Measurements from ENCODE around the gene ZC2HC1C.
"Not testable (repeated sequence)": the region's sequence is repeated elsewhere in the genome, so short reads cannot be mapped to it uniquely, and the experiment has no call there.

ZC2HC1C gene

GRCh38 chr14:75059642-75060041 lies 9.8 kb upstream of the ZC2HC1C start:
- peaks cover 20% of the 10 kb centered on the region for H3K36me3 ChIP-seq (ENCODE audit: insufficient read depth, low read depth, low read length)
- H3K9ac ChIP-seq (ENCODE audit: low read depth, low read length), result no peak overlapping the region
- no peak overlapping the region for H3K4me3 ChIP-seq (ENCODE audit: low read length)
- H3K9me3 ChIP-seq (ENCODE audit: insufficient read depth, low read depth, low read length), result peaks cover 7% of the 10 kb centered on the region
- no peak overlapping the region for H3K27ac ChIP-seq (ENCODE audit: low read length)
- no peaks in the 10 kb centered on the region for H3K4me1 ChIP-seq (ENCODE audit: insufficient read depth, low read length)
- H3K27me3 ChIP-seq (ENCODE audit: insufficient read depth, low read length), result no peaks in the 10 kb centered on the region

GRCh38 chr14:75060420-75060819 lies 9.0 kb upstream of the ZC2HC1C start:
- no peaks in the 10 kb centered on the region for H3K27me3 ChIP-seq (ENCODE audit: insufficient read depth, low read length)
- peaks cover 7% of the 10 kb centered on the region for H3K9me3 ChIP-seq (ENCODE audit: insufficient read depth, low read depth, low read length)
- H3K4me3 ChIP-seq (ENCODE audit: low read length), result no peak overlapping the region
- H3K4me1 ChIP-seq (ENCODE audit: insufficient read depth, low read length), result no peaks in the 10 kb centered on the region
- H3K27ac ChIP-seq (ENCODE audit: low read length), result no peak overlapping the region
- no peak overlapping the region for H3K9ac ChIP-seq (ENCODE audit: low read depth, low read length)
- peaks cover 20% of the 10 kb centered on the region for H3K36me3 ChIP-seq (ENCODE audit: insufficient read depth, low read depth, low read length)

GRCh38 chr14:75063013-75063412 lies 6.4 kb upstream of the ZC2HC1C start:
- H3K9ac ChIP-seq (ENCODE audit: low read depth, low read length), result peak overlapping the region; percentile 86; the same call in 1 of the 2 replicates
- H3K4me1 ChIP-seq (ENCODE audit: insufficient read depth, low read length), result no peaks in the 10 kb centered on the region
- H3K4me3 ChIP-seq (ENCODE audit: low read length), result peak overlapping the region; percentile 95
- no peak overlapping the region for H3K27ac ChIP-seq (ENCODE audit: low read length)
- H3K9me3 ChIP-seq (ENCODE audit: insufficient read depth, low read depth, low read length), result peaks cover 7% of the 10 kb centered on the region
- no peaks in the 10 kb centered on the region for H3K27me3 ChIP-seq (ENCODE audit: insufficient read depth, low read length)
- H3K36me3 ChIP-seq (ENCODE audit: insufficient read depth, low read depth, low read length), result peaks cover 20% of the 10 kb centered on the region

GRCh38 chr14:75063491-75064204 lies 5.8 kb upstream of the ZC2HC1C start, which contains the start of gene ACYP1:
Gene ACYP1 (minus strand): TSS chr14:75064024. CDS start chr14:75063553, 471 bp downstream.
- Histone ChIP-seq H3K9ac (ENCODE audit: low read depth, low read length) (peak within 1 kb of the TSS; percentile 86; the same call in 1 of the 2 replicates), H3K4me1 (ENCODE audit: insufficient read depth, low read length) (no peaks in the 10 kb centered on the region), H3K27me3 (ENCODE audit: insufficient read depth, low read length) (no peaks in the 10 kb centered on the region), H3K4me3 (ENCODE audit: low read length) (peak within 1 kb of the TSS; percentile 95), H3K27ac (ENCODE audit: low read length) (no peak within 1 kb of the TSS), H3K9me3 (ENCODE audit: insufficient read depth, low read depth, low read length) (peaks cover 7% of the 10 kb centered on the region), H3K36me3 (ENCODE audit: insufficient read depth, low read depth, low read length) (peaks cover 20% of the 10 kb centered on the region)

- Histone ChIP-seq H3K27ac (ENCODE audit: low read length) (no peak overlapping the region), H3K4me3 (ENCODE audit: low read length) (peak overlapping the region; percentile 95)
These were observed 5.3 kb upstream of the ZC2HC1C start for GRCh38 chr14:75064205-75064567.

GRCh38 chr14:75066691-75067090 lies 2.8 kb upstream of the ZC2HC1C start:
- Histone ChIP-seq H3K9me3 (ENCODE audit: insufficient read depth, low read depth, low read length) (no peaks in the 10 kb centered on the region), H3K27me3 (ENCODE audit: insufficient read depth, low read length) (no peaks in the 10 kb centered on the region), H3K36me3 (ENCODE audit: insufficient read depth, low read depth, low read length) (no peaks in the 10 kb centered on the region), H3K9ac (ENCODE audit: low read depth, low read length) (no peak overlapping the region), H3K27ac (ENCODE audit: low read length) (no peak overlapping the region), H3K4me3 (ENCODE audit: low read length) (no peak overlapping the region), H3K4me1 (ENCODE audit: insufficient read depth, low read length) (peaks cover 3% of the 10 kb centered on the region; the same call in 1 of the 2 replicates)

More at GRCh38 chr14:75064205-75064567, 5.3 kb upstream of the ZC2HC1C start:
- H3K9ac ChIP-seq (ENCODE audit: low read depth, low read length), result peak overlapping the region; percentile 86; the same call in 1 of the 2 replicates
- peaks cover 20% of the 10 kb centered on the region for H3K36me3 ChIP-seq (ENCODE audit: insufficient read depth, low read depth, low read length)
- no peaks in the 10 kb centered on the region for H3K27me3 ChIP-seq (ENCODE audit: insufficient read depth, low read length)
- H3K9me3 ChIP-seq (ENCODE audit: insufficient read depth, low read depth, low read length), result peaks cover 7% of the 10 kb centered on the region
- no peaks in the 10 kb centered on the region for H3K4me1 ChIP-seq (ENCODE audit: insufficient read depth, low read length)

GRCh38 chr14:75067212-75067611 lies 2.2 kb upstream of the ZC2HC1C start:
- Histone ChIP-seq H3K4me3 (ENCODE audit: low read length) (peak overlapping the region; percentile 17; the same call in 1 of the 2 replicates), H3K27ac (ENCODE audit: low read length) (no peak overlapping the region), H3K9me3 (ENCODE audit: insufficient read depth, low read depth, low read length) (no peaks in the 10 kb centered on the region), H3K36me3 (ENCODE audit: insufficient read depth, low read depth, low read length) (no peaks in the 10 kb centered on the region), H3K9ac (ENCODE audit: low read depth, low read length) (no peak overlapping the region), H3K27me3 (ENCODE audit: insufficient read depth, low read length) (no peaks in the 10 kb centered on the region), H3K4me1 (ENCODE audit: insufficient read depth, low read length) (peaks cover 3% of the 10 kb centered on the region; the same call in 1 of the 2 replicates)

- not testable (repeated sequence) for H3K27me3 ChIP-seq (ENCODE audit: insufficient read depth, low read length); H3K4me1 ChIP-seq (ENCODE audit: insufficient read depth, low read length); H3K27ac ChIP-seq (ENCODE audit: low read length); H3K36me3 ChIP-seq (ENCODE audit: insufficient read depth, low read depth, low read length); H3K9me3 ChIP-seq (ENCODE audit: insufficient read depth, low read depth, low read length)
- Histone ChIP-seq H3K4me3 (ENCODE audit: low read length) (peak overlapping the region; percentile 82; the same call in 1 of the 2 replicates), H3K9ac (ENCODE audit: low read depth, low read length) (peak overlapping the region; percentile 81; the same call in 1 of the 2 replicates)
These were observed 1.7 kb upstream of the ZC2HC1C start for GRCh38 chr14:75067765-75068164.

- peak overlapping the region; percentile 82 for H3K4me3 ChIP-seq (ENCODE audit: low read length)
- H3K4me1 ChIP-seq (ENCODE audit: insufficient read depth, low read length), result peaks cover 3% of the 10 kb centered on the region; the same call in 1 of the 2 replicates
- H3K9me3 ChIP-seq (ENCODE audit: insufficient read depth, low read depth, low read length), result no peaks in the 10 kb centered on the region
- peak overlapping the region; percentile 21 for H3K27ac ChIP-seq (ENCODE audit: low read length)
- peak overlapping the region; percentile 81 for H3K9ac ChIP-seq (ENCODE audit: low read depth, low read length)
- no peaks in the 10 kb centered on the region for H3K36me3 ChIP-seq (ENCODE audit: insufficient read depth, low read depth, low read length)
- H3K27me3 ChIP-seq (ENCODE audit: insufficient read depth, low read length), result no peaks in the 10 kb centered on the region
These were observed 934 bp upstream of the ZC2HC1C start for GRCh38 chr14:75068294-75069120.

GRCh38 chr14:75069811-75070145 lies 337 bp downstream of the ZC2HC1C start:
- Histone ChIP-seq H3K4me1 (ENCODE audit: insufficient read depth, low read length) (peaks cover 3% of the 10 kb centered on the region; the same call in 1 of the 2 replicates), H3K36me3 (ENCODE audit: insufficient read depth, low read depth, low read length) (no peaks in the 10 kb centered on the region), H3K27ac (ENCODE audit: low read length) (no peak overlapping the region), H3K9ac (ENCODE audit: low read depth, low read length) (peak overlapping the region; percentile 81; the same call in 1 of the 2 replicates), H3K9me3 (ENCODE audit: insufficient read depth, low read depth, low read length) (no peaks in the 10 kb centered on the region), H3K4me3 (ENCODE audit: low read length) (peak overlapping the region; percentile 82), H3K27me3 (ENCODE audit: insufficient read depth, low read length) (no peaks in the 10 kb centered on the region)

GRCh38 chr14:75070383-75070782 lies 942 bp downstream of the ZC2HC1C start:
- Histone ChIP-seq H3K4me1 (ENCODE audit: insufficient read depth, low read length) (peaks cover 3% of the 10 kb centered on the region; the same call in 1 of the 2 replicates), H3K9me3 (ENCODE audit: insufficient read depth, low read depth, low read length) (no peaks in the 10 kb centered on the region), H3K4me3 (ENCODE audit: low read length) (peak overlapping the region; percentile 82; the same call in 1 of the 2 replicates), H3K36me3 (ENCODE audit: insufficient read depth, low read depth, low read length) (no peaks in the 10 kb centered on the region), H3K27me3 (ENCODE audit: insufficient read depth, low read length) (no peaks in the 10 kb centered on the region), H3K9ac (ENCODE audit: low read depth, low read length) (no peak overlapping the region), H3K27ac (ENCODE audit: low read length) (no peak overlapping the region)
